H1 (cell line): Measurements from ENCODE around the gene PER2. TPM values are rescaled to one million over a fixed set of nuclear protein-coding genes. Genes with fewer than 3 reads are reported as not detected.

Source experiments
- SIN3A ChIP-seq, 2 experiments: IDR thresholded peaks in 1 of 2; conservative IDR thresholded peaks in 1 of 2; 2 replicates each; pipeline ENCODE4 v1.6.1; 2011 to 2012; ENCODE audit warnings: low read length in 2 of 2, improper control_type of control experiment in 1 of 2, low read depth in 1 of 2, mild to moderate bottlenecking in 1 of 2
- polyA plus RNA-seq, 7 experiments: library from polyadenylated mRNA; depleted of rRNA in 3 of 7; stranded (reverse) in 5 of 7; unstranded in 2 of 7; fragments of >200 nt in 5 of 7; fragments of 200-250 nt in 2 of 7; gene quantifications; 1 replicate in 5 of 7; 2 replicates in 1 of 7; 4 replicates in 1 of 7; pipeline versions ENCODE4 v1.2.1 to v1.2.3, GENCODE V29; 2011 to 2013; ENCODE audit warnings: missing spikeins in 2 of 7, mixed read lengths in 2 of 7
- total RNA-seq: library from RNA; stranded (reverse); fragmentation: NEBNext Ultra II Directional; extraction: Animal tissue kit (Norgen Biotek cat#: 25700); gene quantifications from 2 replicates; pipeline ENCODE4 v1.2.1, GENCODE V29; 2021

The PER2 gene
- total and polyA plus RNA-seq, 2 of the 8 experiments (the other 6 are each of a cell fraction or from before 2014, with no cell fraction given) = 0.91 to 5.5 TPM

GRCh38 chr2:238320648-238321281 lies 32.4 kb upstream of the PER2 start (continued):
- no peak for TF ChIP-seq SIN3A (conservative IDR thresholded peaks at IDR 0.05 in 1 of 2, IDR thresholded peaks at IDR 0.05 in 1 of 2; ENCODE audit: low read depth in 1 of 2, low read length in 2 of 2)
